Osteocyte (in vitro differentiated cells): ENCODE data around the gene HTR1D. TPM values are rescaled to one million over a fixed set of nuclear protein-coding genes. Genes with fewer than 3 reads are reported as not detected.

ENCODE experiments used
- DNase-seq: peaks from one replicate; pipeline ENCODE4 v3.0.0; 2021; ENCODE audit warnings: mixed read lengths; ENCODE audit not compliant: unreplicated experiment; ENCODE audit errors: extremely low spot score
- H3K27ac Mint-ChIP-seq: one replicate; pipeline ENCODE4 v1.8.0; 2021; ENCODE audit warnings: mild to moderate bottlenecking, mixed read lengths; ENCODE audit not compliant: unreplicated experiment
- H3K27me3 Mint-ChIP-seq: one replicate; pipeline ENCODE4 v1.8.0; 2021; ENCODE audit warnings: mixed read lengths; ENCODE audit not compliant: unreplicated experiment
- H3K36me3 Mint-ChIP-seq: one replicate; pipeline ENCODE4 v1.8.0; 2021; ENCODE audit warnings: mixed read lengths; ENCODE audit not compliant: unreplicated experiment
- H3K4me1 Mint-ChIP-seq: one replicate; pipeline ENCODE4 v1.8.0; 2021; ENCODE audit warnings: mixed read lengths; ENCODE audit not compliant: unreplicated experiment
- H3K4me3 Mint-ChIP-seq: one replicate; pipeline ENCODE4 v1.8.0; 2021; ENCODE audit warnings: mild to moderate bottlenecking, moderate library complexity, mixed read lengths; ENCODE audit not compliant: unreplicated experiment
- H3K9me3 Mint-ChIP-seq: one replicate; pipeline ENCODE4 v1.8.0; 2021; ENCODE audit warnings: mixed read lengths; ENCODE audit not compliant: unreplicated experiment
- CTCF ChIP-seq: fragments of 200-600 bp; sonication (generic); IDR thresholded peaks from 2 replicates; pipeline ENCODE4 v1.5.0; 2021; ENCODE audit warnings: antibody characterized with exemption, mild to moderate bottlenecking, moderate library complexity
- total RNA-seq: library from RNA; stranded (reverse); gene quantifications from 2 replicates; pipeline ENCODE4 v1.2.1, GENCODE V29; 2021

Gene HTR1D
- total RNA-seq, 1 donor from 2014 or later, result 1.2 TPM

- Mint-ChIP-seq H3K4me1 (peaks cover 22% of the 10 kb centered on the region), H3K9me3 (no peaks in the 10 kb centered on the region), H3K27me3 (no peaks in the 10 kb centered on the region), H3K4me3 (no peak overlapping the region), H3K27ac (peak overlapping the region; percentile 94), H3K36me3 (no peaks in the 10 kb centered on the region)
- DNase-seq, result no peak
- peak; percentile 45 for TF ChIP-seq CTCF
These were observed 38.4 kb downstream of the HTR1D start for GRCh38 chr1:23178950-23179349.

- H3K9me3 Mint-ChIP-seq, result no peaks in the 10 kb centered on the region
- H3K27me3 Mint-ChIP-seq, result no peaks in the 10 kb centered on the region
- peaks cover 22% of the 10 kb centered on the region for H3K4me1 Mint-ChIP-seq
- peak overlapping the region; percentile 76 for H3K4me3 Mint-ChIP-seq
- H3K36me3 Mint-ChIP-seq, result no peaks in the 10 kb centered on the region
- DNase-seq, result no peak
- no peak for TF ChIP-seq CTCF
- H3K27ac Mint-ChIP-seq, result peak overlapping the region; percentile 94
These were observed 38.9 kb downstream of the HTR1D start for GRCh38 chr1:23178414-23178813.

DNA sequence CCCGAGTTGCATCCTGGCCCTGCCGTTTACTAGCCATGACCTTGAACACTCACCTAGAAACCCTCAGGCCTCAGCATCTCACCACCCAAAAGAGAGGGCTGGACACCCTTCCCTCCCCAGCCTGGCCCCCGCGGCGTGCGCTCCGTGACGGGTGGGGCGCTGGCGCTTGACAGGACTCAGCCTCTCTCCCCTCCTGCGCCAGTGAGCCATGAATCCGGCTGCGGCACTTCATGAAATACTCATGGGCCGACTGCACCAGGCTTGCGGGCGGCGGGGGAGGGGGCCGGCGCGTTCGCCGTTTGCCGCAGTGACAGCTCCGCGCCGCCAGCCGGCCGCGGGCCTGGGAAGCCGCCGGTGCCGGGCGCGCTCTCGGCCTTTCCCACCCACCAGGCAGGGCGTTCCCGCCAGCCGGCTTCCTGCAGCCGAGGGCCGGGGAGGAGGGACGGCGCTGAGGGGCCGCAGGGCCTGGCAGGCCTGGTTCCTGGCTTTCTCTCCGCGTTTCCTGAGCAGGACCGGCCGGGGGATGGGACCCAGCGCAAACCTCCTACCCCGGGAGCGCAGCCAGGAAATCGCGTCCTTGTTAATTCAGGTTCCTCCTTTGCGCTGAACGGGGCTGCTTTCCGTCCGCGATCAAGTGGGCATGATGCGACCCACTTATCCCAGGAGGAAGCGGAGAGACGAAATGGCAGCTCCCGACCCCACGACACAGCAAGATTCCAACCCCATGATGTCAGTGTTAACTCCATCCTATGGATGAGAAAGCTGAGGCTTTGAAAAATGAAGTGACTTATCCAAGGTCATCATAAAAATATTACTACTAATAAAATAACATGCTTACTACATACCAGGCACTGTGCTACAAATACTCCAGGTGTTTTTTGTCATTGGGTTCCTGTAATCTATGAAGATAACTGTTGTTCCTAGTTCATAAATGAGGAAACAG, 39.6 kb downstream of the HTR1D start:
- H3K27ac Mint-ChIP-seq, result peak overlapping the region; percentile 94
- DNase-seq, result peak; percentile 94
- no peaks in the 10 kb centered on the region for H3K9me3 Mint-ChIP-seq
- no peaks in the 10 kb centered on the region for H3K27me3 Mint-ChIP-seq
- peak overlapping the region; percentile 76 for H3K4me3 Mint-ChIP-seq
- H3K4me1 Mint-ChIP-seq, result peaks cover 22% of the 10 kb centered on the region
- TF ChIP-seq CTCF, result peak; percentile 37
- H3K36me3 Mint-ChIP-seq, result no peaks in the 10 kb centered on the region

GRCh38 chr1:23177031-23177430, 40.3 kb downstream of the HTR1D start:
- Mint-ChIP-seq H3K27ac (peak overlapping the region; percentile 78), H3K9me3 (no peaks in the 10 kb centered on the region), H3K4me3 (peak overlapping the region; percentile 69), H3K4me1 (peaks cover 22% of the 10 kb centered on the region), H3K27me3 (no peaks in the 10 kb centered on the region), H3K36me3 (no peaks in the 10 kb centered on the region)
- DNase-seq, result no peak
- no peak for TF ChIP-seq CTCF

- DNase-seq, result no peak
- Mint-ChIP-seq H3K4me1 (peaks cover 39% of the 10 kb centered on the region), H3K4me3 (no peak overlapping the region), H3K27me3 (no peaks in the 10 kb centered on the region), H3K9me3 (no peaks in the 10 kb centered on the region), H3K36me3 (no peaks in the 10 kb centered on the region), H3K27ac (peak overlapping the region; percentile 5)
- no peak for TF ChIP-seq CTCF
These were observed 42.7 kb downstream of the HTR1D start for GRCh38 chr1:23174426-23175110.
